NCI-H146 (cell line): Measurements from ENCODE around the gene FBXO41.

Experiments used
- DNase-seq: peaks from one replicate; lab custom pipeline; 2025; lab: John Stamatoyannopoulos, UW

The FBXO41 gene

DNA sequence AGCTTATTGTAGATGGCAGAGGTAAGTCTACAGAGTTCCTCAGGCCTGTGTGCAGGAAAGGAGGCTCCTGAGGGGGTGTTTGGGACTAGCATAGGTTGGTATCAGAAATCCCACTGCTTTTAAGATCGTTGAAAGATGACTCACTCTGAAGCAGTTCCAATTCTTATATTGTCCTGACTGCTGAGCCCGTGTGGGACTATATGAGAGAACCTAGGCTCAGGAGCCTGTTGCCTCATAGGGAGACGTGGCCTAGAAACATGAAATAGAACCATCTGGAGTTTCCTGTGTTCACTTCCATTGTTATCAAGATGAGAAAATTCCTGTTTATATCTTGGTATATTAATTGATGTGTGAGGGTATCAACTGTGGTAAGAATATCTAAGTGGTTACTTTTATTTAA, 44.5 kb downstream of the FBXO41 start:
- no peak for DNase-seq

GRCh38 chr2:73238976-73239375, 45.3 kb downstream of the FBXO41 start:
- DNase-seq, result no peak

- DNase-seq, result no peak
Measured at GRCh38 chr2:73238149-73238548, 46.1 kb downstream of the FBXO41 start.

- no peak for DNase-seq
Measured at GRCh38 chr2:73237168-73237567, 47.1 kb downstream of the FBXO41 start.

- no peak for DNase-seq
Measured at GRCh38 chr2:73235315-73236028, 48.8 kb downstream of the FBXO41 start.

DNA sequence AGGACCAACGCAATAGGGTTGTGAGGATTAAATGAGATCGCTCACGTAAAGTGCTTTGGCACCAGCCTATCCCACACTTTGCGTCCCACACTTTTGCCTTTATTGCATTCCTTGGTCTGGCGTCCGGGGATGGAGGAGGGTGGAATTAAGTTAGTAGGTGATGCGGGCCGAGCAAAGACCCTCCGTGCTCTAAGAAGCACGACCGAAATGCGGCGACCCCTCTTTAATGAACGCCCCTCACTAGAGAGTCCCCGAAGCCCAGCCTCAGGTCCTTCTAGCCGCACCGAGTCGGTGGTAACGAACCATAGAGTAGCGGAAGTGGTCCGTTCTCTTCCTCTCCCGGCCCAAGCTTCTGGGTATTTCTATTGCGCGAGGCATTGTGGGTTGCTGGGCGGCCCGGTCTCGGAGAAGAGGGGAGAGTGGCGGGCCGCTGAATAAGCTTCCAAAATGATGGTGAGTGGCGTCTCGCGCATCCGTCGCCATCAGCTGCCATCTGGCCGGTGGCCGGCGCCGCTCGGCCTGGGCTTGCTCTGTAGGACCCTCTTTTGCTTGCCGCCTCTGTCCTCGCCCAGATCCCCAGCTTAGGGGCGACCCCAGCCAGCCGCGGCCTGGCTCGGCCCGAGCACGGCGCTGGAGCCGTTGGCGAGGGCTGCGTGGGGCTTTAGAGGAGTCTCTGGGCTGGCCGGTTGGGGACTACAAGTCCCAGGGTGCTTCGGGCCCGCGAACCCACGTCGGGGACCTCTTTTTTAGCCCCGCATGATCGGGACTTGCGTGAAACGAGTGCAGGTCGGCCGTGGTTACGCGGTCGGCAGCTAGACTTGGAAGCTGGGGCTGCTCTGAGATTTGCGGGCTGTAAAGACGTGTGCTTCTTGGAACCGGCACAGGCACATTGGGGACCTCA, 50.1 kb downstream of the FBXO41 start, which contains the start of gene CCT7:
Gene CCT7 (plus strand): TSS at position 377 of the 901 bp plus-strand sequence. CDS start 71 bp downstream, at position 448.
- peak; percentile 93 for DNase-seq

DNA sequence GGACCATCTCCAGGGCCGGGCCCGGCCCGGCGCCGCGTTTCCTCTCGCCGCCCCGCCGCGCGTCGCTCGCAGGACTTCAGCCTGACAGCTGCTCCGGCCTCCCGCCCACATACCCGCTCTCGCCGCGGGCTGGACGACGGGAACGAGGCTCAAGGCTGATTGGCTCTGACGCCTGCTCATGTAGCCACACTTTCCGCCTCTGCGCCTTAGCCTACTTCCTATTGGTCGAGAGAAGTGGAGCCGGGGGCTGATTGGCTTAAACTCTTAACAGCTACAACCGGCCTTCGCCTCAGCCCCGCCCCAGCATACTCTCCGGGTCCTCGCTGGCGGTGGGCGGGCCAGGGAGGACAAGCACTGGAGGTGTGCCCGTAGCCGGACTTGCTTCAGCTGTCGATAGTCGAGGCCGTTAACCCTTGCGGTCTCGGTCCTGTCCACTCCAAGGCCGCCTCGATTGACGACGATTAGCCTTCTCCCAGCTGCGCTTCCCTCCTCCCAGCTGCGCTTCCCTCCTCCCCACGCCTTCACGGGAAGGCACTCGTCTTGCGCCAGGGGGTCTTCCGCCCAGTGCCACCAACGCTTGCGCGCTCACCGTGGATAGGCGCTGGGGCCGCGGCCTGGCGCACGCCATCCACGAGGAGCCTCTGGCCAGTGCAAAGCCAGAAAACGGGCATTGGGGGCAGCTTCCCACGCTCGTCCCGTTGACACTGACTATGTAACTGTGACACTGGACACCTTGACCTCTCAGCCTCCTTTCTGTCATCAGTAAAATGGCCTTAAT, 50.9 kb downstream of the FBXO41 start, which contains the start of gene PRADC1:
Gene PRADC1 (minus strand): TSS at position 86 of the 778 bp plus-strand sequence. CDS start 79 bp downstream, at position 7.
- peak; percentile 99 for DNase-seq

GRCh38 chr2:73232403-73233153, 51.7 kb downstream of the FBXO41 start:
- DNase-seq, result peak; percentile 34

GRCh38 chr2:73228631-73229030, 55.6 kb downstream of the FBXO41 start:
- DNase-seq, result no peak

DNA sequence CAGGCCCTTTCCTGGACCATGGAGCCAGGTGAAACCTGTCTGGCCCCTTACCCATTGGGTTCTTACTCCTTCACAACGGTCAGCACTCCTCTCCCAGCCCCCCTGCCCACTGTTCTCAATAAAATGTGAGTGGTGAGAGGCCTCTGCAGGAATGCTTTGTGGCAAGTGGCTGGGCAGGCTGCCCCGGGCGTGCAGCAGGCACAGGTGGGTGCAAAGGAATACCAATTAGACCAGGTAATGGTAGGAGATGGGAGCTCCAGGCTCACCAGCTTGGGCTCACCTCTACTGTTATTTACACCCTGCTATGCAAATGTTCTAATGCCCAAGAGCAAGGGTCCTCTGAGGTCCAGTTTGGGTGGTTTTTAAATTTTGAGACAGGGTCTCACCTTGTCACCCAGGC, 57.2 kb downstream of the FBXO41 start:
- no peak for DNase-seq

DNA sequence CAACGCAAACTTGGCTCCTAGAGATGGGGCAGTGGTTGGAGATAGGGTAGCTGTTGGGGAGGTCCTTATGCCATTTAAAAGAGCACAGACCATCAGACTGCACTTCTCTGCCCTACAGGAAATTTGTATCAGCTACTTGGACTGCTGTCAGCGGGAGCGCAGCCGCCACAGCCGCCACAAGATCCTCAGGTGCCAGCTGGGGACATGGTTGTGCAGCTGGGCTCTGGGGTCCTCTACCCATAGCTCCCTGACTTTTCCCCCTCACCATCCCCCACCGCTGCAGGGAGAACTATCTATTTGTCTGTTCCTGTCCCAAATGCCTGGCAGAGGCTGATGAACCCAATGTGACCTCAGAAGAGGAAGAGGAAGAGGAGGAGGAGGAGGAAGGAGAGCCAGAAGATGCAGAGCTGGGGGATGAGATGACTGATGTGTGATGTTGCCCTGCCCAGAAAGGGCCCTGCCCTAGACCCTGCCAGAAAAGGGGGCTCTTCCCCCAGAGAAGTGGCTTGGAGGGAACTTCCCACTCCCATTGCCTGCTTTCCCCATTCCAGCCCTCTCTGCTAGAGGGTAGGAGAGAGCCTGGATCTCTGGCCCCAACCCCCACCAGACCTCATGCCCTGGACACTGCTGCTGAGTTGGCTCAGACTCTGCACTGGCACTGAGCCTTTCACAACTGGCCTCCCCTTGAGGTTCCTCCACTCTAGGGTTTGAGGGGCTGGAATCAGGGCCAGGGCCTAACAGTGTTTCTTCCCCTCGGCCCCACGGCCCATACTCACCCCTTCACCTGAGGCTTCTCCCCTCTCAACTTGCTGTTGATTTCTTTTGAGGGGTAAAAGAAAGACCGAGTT, 58.5 kb downstream of the FBXO41 start:
- no peak for DNase-seq

DNA sequence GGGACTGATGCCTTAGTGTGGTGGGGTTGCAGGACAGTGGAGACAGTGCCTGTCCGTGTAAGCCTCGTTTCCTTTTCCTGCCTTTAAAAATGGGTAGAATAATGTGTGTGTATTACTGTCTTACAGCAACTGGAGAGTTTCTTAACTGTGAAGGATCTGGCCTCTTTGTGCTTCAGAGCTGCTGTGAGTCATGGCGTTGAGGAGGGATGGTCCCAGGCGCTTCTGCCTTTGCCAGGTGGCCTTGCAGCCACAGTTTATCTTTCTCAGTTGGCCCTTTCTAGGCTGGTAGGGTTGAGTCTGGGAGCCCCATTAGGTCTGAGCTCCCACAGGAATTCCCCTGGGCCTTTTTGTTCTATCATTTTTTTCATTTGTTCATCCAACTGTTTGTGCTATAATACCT, 60.5 kb downstream of the FBXO41 start:
- no peak for DNase-seq

DNA sequence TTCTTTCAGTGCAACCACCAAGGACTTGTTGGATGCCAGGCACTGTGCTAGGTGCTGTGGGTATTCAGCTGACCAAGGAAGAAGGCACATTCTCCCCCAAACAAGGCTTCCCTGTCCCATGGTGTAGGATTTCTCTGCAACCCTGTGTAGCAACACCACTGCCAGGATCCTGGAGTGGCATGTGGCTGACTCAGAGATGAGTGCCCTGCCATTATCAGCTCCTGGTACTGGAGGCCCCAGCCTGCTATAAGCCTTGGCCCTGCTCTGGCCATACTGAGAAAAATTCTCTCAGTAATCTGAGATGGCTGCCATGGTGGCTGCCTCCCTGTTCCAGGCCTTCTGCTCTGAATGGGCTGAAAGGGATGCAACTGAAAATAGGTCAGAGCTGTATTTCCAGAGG, 66.0 kb downstream of the FBXO41 start:
- no peak for DNase-seq

DNA sequence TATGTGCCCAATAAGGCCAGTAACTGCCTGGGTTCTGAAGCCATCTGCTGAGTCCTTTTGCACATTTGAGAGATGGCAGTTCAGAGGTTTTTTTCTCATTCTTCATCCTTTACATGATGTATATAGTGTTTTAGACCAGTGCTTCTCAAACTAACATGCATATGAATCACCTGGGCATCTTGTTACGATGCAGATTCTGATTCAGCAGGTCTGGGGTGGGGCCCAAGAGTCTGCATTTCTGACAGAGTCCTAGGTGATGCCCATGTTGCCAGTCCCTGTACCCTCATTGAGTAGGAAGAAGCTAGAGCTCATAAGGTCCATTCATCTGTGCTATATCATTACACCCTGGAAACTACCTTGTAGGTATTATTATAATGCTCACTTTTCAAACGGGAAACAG, 66.5 kb downstream of the FBXO41 start:
- DNase-seq, result no peak

DNA sequence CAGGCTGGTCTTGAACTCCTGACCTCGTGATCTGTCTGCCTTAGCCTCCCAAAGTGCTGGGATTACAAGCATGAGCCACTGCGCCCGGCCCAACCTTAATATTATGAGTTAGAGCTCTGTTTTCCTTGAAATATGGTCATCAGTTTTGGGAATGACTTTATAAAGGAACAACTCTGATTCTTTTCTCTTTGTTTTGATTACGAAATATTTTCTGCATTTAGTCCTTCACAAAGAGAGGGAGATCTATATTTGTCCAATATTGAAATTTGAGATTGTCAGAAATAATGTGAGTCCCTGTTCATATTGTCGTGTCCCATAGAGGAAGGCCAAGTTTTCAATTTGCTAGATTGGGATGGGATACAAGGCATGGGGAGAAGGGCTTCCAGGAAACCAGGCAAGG, 67.1 kb downstream of the FBXO41 start:
- DNase-seq, result no peak

DNA sequence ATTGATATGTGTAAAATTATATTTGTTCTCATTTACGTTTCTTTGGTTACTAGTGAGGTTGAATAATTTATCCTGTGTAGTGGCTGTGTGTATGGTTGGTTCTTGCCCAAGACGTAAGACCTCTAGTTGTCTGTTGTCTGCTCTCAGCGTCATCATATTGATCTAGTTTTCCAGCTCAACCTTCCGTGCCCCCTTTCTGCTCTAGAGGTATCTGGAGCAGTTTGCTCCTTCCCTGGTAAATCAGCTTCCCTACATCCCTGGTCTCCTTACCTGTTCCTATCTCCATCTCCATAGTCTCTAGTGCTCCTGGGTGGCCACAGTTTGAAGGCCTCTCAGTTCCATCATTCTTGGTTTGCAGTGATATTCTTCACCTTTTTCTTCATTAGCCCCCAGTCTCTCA, 69.0 kb downstream of the FBXO41 start:
- DNase-seq, result peak; percentile 40

DNA sequence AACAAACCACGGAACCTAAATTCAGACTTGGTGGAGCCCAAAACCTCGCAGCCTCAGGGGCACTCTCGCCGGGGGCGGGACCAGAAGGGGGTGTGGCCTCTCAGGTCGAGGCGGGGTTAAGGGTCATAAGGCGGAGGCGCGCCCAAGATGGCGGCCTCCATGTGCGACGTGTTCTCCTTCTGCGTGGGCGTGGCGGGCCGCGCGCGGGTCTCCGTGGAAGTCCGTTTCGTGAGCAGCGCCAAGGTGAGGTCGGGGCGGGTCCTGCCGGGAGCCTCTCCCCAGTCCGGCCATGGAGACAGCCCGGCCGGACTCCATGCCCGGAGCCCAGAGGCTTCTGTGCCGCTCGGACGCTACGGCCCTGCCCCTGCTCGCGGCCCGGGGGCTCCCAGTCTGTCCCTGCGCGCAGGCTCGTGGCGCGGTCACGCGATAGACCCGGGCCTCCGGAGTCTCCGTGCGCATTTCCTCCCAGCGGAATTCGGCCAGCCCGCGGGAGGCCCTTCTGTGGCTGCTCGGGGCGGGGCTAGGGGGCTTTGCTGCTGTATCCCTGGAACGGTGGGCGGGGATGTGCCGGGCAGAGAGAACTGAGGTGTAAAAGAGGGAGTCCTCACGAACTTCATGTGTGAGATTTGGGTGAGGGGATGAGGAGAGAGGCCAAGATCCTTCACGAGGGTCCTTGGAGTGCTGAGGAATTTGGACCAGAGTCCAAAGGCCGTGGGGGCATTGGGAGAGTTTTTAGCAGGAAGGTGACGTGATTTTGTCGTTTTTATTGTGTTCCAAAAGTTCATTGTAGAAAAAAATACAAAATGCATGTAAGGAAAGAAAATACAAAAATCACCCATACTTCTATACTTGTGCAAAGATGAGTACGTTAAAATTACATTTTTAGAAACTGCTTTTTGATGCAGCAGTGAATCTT, 69.9 kb downstream of the FBXO41 start, which contains the start of gene SMYD5:
Gene SMYD5 (plus strand): TSS at position 126 of the 916 bp plus-strand sequence. CDS start 22 bp downstream, at position 148.
- peak; percentile 82 for DNase-seq

DNA sequence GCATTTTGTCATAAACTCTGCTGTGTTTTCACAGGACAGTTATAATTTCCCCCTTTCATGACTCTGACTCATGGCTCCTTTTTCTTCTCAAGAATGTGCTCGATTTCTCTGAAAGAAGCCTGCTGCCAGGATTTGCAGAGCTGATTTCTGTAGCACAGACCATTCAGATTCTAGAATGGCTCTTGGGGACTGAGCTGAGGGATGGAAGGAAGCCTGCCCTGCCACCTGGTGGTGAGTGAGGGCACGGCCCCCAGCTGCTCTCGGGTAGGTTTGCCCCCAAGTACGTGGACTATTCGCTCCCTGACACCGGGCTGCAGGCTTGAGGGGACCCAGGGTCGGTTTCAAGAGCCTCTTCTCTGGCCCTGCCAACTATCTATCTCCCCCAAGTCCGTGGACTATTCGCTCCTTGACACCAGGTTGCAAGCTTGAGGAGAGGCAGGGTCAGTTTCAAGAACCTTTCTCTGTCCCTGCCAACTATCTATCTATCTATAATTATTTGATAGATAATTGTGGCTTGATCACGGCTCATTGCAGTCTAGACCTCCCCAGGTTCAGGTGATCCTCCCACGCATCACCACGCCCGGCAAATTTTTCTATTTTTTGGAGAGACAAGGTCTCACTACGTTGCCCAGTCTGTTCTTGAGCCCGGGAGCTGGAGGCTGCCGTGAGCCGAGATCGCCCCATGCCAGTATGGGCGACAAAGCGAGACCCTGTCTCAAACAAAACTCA, 71.7 kb downstream of the FBXO41 start:
- peak; percentile 70 for DNase-seq

- no peak for DNase-seq
Measured at GRCh38 chr2:73212098-73212447, 72.2 kb downstream of the FBXO41 start.
